ENCODE data around the gene CYP46A1. TPM values are rescaled to one million over a fixed set of nuclear protein-coding genes. Genes with fewer than 3 reads are reported as not detected.

The CYP46A1 gene
- polyA plus RNA-seq, 5 donors: 3.9 to 6.3 (median 6.1) TPM

- no peak for DNase-seq
Measured at GRCh38 chr14:99673305-99674063, 10.6 kb upstream of the CYP46A1 start.

- DNase-seq: no peak
Measured at GRCh38 chr14:99674064-99674650, 9.9 kb upstream of the CYP46A1 start.

DNA sequence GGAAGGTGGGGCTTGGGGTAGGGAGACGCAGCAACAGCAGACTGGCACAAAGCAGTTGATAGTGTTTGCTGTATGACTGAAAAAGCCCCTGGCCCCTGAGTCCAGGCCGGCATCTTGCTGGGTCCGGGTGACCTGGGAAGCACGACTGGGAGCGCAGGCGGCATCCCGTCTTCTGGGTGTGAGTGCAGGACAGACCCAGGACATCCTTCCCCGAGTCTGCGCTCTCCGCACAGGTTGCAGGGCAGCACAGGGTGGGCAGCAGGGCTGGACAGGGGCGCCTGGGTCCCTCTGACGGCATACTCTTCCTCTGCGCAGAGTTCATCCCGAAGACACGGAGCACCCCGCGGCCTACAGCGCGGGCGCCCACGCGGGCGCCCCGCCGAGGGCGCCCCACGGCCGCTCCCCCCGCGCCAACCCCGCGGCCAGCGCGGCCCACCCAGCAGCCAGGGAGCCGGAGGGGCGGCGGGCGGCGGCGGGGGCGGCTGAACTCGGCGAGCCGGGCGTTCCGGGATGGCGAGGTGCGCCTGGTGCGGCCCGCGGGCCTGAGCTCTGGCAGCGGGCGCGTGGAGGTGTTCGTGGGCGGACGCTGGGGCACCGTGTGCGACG is 9.2 kb upstream of the CYP46A1 start:
- no peak for DNase-seq

DNA sequence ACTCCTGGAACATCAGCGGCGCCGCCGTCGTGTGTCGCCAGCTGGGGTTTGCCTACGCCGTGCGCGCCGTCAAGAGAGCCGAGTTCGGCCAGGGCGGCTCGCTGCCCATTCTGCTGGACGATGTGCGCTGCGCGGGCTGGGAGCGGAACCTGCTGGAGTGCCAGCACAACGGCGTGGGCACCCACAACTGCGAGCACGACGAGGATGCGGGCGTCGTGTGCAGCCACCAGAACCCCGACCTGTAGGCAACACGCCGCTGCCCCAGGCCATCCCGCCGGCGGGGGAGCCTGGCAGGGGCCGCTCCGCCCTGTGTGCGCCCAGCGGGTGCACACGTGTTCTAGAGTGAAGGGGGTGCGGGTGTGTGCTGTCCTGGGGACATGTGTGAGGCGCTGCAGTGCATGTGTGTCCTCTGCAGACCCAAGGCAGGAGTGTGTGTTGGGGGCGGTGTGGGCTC is 8.7 kb upstream of the CYP46A1 start:
- DNase-seq: no peak

DNA sequence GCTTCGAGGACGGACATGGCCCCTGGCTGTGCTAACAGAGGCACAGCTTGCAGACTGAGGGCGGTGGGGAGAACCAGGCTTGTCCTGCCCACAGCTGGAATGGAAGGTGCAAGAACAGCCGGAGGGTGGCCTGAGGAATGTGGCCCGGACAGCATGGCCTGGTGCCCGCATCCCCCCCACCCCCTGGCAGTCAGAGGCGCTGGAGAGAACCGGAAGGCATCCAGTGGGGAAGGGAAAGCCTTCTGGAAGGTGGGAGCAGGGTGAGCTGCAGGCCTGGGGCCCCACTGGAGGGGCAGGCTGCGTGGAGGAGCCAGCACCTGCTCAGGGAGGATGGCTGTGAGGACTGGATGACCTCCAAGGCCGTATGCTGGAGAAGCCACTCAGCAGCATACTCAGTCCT is 8.1 kb upstream of the CYP46A1 start:
- DNase-seq: no peak

GRCh38 chr14:99676657-99677056 is 7.4 kb upstream of the CYP46A1 start:
- no peak for DNase-seq

GRCh38 chr14:99677231-99678140 is 6.6 kb upstream of the CYP46A1 start:
- no peak for DNase-seq

GRCh38 chr14:99678198-99678597 is 5.9 kb upstream of the CYP46A1 start:
- DNase-seq: no peak

GRCh38 chr14:99679111-99679510 is 5.0 kb upstream of the CYP46A1 start:
- no peak for DNase-seq

DNA sequence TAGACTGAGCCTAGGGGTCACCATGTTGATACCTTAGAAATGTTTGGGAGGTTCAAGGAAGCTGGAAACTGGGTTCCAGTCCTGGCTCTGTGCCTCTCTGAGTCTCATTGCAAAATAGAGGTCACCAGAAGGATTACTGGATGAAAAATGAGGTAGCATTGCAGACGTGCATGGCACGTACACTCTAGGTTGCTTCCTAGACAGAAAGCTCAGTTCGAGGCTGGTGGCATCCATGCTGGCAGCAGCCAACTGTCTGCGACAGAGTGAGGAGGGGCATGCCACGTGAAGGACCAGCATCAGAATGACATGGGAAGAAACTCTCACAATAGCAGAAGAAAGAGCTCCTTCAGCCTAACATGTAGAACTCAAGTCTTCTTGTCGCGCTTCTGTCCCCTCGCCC is 4.6 kb upstream of the CYP46A1 start:
- DNase-seq: no peak

DNA sequence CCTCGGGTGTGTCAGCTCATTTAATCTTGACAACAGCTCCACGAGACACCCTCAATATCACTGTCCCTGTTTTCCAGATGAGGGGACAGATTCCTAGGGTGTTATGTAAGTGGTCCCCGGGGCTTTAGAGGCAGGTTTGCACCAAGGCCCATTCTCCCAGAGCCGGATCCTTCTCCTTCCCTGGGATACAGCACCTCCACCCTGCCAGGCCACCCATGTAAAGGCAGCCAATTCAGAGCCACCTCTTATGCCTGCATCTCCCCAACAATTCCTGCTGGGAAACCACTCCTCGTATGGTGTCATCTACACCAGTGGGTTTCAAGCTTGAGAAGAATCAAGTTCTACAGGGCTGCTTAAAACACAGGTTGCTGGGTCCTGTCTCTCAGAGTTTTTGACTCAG is 4.1 kb upstream of the CYP46A1 start:
- no peak for DNase-seq

- no peak for DNase-seq
Measured at GRCh38 chr14:99681101-99681831, 2.8 kb upstream of the CYP46A1 start.

DNA sequence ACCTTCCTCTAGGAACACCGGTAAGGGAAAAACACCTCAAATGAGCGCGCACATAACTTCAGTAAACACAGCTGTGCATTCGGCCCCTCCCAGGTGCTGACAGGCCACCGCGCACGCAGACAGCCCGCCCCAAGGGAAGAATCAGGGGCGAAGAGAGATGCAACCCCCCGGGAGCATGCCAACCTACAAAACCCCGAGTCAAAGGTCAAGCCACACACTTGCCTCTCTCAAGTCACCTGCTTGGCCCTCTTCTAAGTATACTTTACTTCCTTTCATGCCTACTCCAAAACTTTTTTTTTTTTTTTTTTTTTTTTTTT is 2.3 kb upstream of the CYP46A1 start:
- no peak for DNase-seq

- peak; percentile 47 to 64 for DNase-seq
Measured at GRCh38 chr14:99682809-99683618, 1.1 kb upstream of the CYP46A1 start.

- no peak for DNase-seq
Measured at GRCh38 chr14:99684410-99684934, 374 bp downstream of the CYP46A1 start.

GRCh38 chr14:99685151-99685591 is 1.1 kb downstream of the CYP46A1 start:
- DNase-seq: no peak

DNA sequence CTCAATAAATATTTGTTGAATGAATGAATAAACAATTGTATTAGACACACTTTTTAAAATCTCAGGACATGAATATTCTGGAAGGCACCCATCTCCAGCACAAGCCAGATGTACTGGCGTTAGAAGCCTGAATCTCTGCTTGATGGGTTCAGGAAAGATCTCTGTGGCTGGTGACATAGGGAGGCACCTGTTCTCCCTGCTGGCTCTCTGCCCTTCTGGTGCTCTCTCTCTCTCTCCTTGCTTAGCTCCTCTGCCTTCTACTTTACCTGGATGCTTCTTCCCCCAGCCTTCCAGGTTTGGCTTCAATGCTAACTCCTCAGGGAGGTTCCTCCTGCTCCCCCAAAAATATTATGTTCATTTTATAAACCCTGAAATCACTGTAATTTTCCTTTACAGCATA is 1.5 kb downstream of the CYP46A1 start:
- no peak for DNase-seq

- no peak for DNase-seq
Measured at GRCh38 chr14:99686557-99687283, 2.6 kb downstream of the CYP46A1 start.

Measured in right lung (tissue), 5 donors.